GM03348 (cell line): Measurements from ENCODE around the gene OR2T1.
"Not testable (repeated sequence)": the region's sequence is repeated elsewhere in the genome, so short reads cannot be mapped to it uniquely, and the experiment has no call there.

Source experiments
- DNase-seq: peaks from one replicate; pipeline ENCODE4 v3.0.0; 2012; ENCODE audit warnings: low spot score

The OR2T1 gene, protein sequence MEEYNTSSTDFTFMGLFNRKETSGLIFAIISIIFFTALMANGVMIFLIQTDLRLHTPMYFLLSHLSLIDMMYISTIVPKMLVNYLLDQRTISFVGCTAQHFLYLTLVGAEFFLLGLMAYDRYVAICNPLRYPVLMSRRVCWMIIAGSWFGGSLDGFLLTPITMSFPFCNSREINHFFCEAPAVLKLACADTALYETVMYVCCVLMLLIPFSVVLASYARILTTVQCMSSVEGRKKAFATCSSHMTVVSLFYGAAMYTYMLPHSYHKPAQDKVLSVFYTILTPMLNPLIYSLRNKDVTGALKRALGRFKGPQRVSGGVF

DNA sequence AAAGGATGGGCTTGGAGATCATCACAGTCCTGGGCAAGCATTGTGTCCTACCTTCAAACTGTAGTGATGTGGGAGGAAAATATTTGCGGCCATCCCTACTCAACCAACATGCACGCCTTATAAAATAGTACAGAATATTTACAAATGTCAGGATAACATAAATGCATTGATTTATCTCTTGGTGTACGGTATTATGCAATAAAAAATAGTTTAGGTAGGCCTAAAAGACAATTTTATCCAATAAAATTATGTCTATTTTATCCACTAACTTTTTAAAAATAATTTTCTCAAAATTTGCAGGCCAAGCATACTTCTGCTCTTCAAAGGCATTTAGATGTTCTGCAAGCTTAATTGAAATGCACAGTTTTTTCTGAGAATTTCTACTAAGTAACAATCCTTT, at the start of gene OR2T1:
TSS of gene OR2T1 (plus strand) at position 301 of the 400 bp plus-strand sequence. CDS start 3,100 bp downstream, outside the sequence.
- DNase-seq = no peak

DNA sequence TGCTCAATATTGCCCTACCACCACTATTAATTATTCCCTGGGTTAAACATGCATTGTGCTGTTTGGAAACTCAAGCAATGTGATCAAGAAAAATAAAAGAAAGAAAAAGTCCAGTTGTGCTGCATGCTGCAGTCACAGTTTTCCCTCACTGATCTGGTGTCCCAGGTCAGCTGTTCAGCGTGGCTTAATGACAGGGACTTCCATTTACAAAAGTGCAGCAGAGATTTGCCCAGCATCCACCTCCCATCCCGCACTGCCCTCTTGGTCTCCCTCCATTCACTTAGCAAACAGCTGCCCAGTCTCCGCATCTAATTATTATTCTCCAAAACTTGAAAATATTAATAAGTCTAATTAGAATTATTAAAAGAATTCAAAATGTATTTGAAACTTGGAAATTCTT, 43.4 kb upstream of the OR2T1 start:
- no peak for DNase-seq

DNA sequence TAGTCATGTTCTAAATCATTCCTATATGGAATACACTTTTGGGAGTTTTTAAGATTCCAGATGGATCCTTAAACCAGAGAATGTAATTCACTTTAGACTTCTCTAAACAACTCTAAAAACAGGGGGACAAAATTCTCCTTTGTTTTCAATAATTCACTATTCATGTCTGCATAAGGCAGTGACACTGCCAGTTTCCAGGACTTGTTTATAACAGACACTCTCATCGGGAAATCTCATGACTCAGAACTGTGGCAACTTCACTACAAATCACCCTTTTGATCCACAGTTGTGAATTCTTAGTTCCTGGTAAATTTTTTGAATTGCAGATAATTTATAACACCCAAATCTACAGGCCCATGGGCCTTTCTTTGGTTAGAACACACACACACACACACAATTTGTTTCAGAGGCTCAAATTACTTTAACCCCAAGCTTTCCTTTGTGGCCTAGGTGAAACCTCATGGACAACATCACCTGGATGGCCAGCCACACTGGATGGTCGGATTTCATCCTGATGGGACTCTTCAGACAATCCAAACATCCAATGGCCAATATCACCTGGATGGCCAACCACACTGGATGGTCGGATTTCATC, 41.6 kb upstream of the OR2T1 start, which contains the start of gene OR2T4:
TSS of gene OR2T4 (plus strand) at position 545 of the 595 bp plus-strand sequence. CDS start at position 545, 0 bp downstream.
- DNase-seq = no peak

DNA sequence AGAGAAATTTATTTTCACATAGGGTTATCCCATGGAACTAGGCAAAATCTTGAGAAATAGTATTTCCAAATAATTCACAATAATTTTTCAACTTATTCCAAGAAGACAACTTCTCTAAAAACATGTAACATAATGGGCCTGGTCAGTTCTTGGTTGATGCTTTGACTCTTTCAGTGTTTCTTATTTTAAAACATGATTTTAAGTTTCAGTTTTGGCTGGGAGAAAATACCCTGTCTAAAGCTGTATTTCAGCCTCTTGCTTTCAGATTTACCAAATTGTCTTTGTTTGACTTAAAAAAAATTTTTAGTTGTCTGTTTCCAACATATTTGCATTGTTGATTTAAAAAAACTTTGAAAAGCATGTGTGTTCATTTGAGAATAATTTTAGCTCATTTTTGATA, 36.2 kb upstream of the OR2T1 start:
- no peak for DNase-seq

DNA sequence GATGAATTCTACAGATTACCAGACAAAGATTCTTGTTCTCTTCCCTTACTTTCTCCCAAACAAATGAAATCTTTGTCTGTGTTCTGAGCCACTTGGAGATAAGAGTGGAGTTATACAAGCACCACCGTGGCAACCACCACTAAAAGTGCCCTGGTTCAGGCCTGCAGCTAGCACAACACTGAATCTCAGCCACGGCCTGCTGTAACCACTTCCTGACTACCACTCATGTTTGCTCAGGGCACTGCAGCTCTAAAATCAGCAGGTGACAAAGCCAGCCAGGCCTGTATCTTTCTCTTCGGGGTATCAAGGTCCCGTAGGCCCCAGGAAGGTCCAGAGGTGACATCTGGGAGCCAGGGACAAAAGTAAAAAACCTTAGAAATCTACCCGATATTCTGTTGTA, 30.5 kb upstream of the OR2T1 start:
- DNase-seq = no peak

DNA sequence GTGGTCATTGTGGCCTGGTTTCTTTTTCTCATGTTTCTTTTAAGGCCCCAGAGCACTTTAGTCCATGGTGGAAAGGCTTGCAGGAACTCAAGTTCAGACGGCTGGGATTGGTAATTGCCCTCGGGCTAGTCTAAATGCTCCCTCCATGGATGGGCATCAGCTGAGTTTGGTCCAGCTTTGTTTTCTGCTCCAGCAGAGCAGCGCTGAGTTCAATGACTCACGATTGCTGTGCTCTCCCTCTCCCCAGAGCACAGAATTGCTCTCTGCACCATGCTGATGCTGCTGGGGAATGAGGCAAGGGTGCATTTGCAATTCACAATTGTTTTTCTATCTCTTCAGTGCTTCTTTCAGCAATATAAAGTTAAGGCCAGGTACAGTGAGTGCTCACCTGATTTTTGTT, 29.1 kb upstream of the OR2T1 start:
- no peak for DNase-seq

DNA sequence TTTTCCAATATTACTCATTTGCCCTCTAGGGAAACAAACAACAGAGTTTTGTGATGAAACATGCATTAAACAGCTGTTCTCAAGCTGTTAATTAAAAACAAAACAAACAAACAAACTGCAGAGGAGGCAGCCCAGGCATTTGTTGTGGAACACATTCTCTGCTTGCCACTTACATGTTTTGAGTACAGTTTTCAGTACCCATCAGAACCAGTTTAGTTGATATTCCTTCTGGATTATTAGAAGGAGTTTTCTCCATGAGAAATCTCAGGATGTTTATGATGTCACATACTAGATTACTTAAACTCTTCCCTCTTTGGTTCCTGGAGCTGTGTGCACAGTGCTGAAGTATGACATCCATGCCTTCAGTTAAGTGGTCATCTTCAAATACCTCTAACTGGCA, 27.4 kb upstream of the OR2T1 start, which contains the start of gene OR2T6:
TSS of gene OR2T6 (plus strand) at position 301 of the 400 bp plus-strand sequence. CDS start 11,863 bp downstream, outside the sequence.
- no peak for DNase-seq

DNA sequence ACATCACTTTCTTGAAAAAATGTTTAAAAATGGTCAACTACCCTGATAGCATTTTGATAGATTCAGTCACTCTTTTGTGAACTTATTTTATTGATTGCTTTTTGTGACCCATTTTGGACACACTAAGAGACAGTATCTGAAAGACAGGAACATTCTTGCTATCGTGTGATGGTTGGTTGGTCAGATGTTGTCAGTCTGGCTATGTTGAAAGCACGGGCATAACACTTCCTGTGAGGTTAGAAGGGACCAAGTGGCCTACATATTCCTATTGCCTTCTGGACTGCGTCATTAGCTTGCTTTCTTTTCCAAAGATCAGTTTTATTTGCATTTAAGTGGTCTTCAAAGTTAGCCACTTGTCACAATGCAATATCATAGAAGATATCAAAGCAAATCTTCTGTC, 25.9 kb upstream of the OR2T1 start:
- DNase-seq = no peak

DNA sequence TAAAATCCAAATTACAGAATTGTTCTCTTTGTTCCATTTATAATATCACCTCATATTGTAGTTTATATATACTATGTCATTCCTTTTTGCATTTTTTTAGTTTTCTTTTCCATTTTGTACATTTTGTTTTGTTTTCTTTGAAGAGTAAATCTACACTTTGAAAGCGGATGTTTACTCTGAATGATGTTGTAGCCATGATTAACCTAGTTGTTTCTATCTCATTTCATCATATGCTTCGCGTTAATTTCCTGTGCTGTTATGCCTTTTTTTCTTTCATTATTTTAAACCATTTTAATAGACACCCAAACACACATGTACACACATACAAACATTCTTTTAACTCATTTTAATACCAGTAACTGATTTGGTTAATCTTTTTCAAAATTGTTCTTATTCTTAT, 22.0 kb upstream of the OR2T1 start:
- DNase-seq = no peak

DNA sequence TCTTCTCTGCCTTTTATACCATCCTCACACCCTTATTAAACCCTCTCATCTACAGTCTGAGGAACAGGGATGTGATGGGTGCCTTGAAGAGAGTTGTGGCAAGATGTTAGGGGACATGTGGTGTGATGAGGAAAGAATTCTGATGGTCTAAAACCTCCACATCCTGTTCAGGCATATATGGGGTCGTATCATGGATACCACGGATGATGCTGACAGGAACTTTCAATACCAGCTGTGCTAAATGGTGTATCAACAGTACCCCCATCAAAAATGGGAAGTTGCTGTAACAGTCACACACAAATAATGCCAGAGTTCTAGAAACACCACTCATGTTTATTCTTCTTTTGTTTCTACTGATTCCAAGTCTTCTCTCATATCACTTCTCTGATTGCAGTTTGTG, 14.4 kb upstream of the OR2T1 start:
- no peak for DNase-seq

DNA sequence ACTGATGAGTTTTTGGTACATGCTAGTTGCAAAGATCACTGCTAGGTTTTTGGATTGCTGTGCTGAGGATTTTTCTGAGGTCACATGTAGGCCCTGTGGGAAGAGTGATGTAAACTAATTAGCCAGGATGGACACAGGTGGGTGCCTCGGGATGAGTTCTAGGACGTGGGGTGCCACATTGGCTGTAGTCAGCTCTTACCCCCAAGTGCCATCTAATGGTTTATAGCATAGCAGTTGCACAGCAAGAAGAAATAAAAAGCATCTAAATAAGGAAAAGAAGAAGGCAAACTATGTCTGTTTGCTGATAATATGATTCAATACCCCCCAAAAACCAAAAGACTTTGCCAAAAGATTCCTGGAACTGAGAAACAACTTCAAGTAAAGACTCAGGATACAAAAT, 9.8 kb upstream of the OR2T1 start:
- no peak for DNase-seq

DNA sequence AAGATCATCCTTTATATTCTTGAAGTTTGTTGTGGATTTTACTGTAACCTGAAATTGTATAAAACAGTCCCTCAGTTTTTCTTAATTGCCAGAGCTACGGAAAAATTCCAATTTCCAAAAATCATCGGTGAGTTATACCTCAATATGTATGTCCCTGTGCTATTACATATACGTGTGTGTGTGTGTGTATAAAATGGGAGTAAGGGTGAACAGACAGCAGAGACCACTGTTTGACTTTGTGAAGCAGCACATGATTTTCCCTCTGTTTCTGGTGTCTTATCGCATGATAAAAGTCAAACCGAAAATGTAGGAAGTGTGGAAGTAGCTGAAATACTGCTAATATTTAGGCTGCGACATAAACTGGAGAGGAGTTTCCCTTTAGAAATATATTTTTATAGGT, 1.2 kb downstream of the OR2T1 start:
- no peak for DNase-seq

DNA sequence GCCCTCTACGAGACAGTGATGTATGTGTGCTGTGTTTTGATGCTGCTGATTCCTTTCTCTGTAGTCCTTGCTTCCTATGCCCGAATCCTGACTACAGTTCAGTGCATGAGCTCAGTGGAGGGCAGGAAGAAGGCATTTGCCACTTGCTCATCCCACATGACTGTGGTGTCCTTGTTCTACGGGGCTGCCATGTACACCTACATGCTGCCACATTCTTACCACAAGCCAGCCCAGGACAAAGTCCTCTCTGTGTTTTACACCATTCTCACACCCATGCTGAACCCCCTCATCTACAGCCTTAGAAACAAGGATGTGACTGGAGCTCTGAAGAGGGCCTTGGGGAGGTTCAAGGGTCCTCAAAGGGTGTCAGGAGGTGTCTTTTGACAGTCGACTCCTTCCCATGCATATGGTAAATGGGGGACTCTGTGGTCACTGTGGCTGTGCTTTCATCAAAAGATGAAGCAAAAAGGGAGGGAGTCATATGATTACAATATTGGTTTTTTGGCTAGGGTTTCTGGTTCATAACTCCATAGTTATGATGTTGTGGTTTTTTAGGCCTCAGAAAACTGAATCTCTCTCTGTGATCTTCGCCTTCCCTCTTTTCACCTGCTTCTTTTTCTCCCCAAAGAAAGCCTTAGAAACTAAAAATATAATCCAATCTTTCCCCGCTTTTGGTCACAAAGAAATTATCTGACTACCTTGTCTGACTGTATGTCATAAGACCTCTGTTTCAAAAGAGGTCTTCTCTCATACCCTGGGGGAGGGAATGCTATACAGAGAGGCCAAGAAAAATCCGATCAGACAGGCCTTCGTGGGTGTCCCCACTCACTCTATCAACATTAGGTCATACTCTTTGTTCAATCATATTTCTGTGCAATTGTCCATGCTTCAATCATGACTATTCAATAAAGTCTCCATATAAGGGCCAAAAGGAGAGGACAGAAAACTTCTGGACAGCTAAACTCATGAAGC, 4.2 kb downstream of the OR2T1 start:
- no peak for DNase-seq

DNA sequence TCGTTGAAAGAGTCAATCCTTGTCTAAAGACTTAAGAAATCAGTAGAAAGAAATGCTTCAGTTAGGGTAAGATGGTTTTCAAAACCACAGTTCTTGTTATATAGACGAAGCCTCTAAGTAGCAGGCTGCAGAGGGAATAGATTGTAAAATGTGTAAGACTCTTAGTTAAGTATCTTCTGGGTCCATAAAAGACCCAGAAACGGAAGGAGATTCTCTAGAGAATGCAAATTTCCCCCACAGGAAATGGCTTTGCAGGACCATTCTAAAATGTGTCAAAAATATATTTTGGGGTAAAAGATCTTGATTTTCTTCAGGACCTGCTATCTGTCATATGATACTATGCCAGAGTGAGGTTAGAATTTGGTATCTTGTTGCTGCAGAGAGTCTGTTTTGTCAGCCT, 13.4 kb downstream of the OR2T1 start:
- DNase-seq = no peak

DNA sequence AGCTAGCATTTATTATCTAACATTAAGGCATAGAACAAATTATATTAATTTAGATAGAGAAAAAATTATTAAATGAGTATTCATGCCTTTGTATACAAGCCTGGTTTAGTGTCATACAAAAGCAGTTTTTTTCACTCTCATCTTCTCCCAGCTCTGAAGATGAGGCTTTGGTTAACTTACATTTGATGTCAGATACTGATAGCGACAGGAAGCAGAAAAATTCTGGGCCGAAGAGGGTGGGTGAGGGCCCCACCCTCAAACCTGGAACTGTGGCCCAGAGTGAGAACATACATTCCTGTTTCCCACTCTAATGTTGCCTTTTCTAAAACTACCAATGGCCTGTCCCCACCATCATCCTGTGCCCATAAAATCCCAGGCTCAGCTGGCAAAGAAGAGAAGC, 15.0 kb downstream of the OR2T1 start:
- DNase-seq = no peak

DNA sequence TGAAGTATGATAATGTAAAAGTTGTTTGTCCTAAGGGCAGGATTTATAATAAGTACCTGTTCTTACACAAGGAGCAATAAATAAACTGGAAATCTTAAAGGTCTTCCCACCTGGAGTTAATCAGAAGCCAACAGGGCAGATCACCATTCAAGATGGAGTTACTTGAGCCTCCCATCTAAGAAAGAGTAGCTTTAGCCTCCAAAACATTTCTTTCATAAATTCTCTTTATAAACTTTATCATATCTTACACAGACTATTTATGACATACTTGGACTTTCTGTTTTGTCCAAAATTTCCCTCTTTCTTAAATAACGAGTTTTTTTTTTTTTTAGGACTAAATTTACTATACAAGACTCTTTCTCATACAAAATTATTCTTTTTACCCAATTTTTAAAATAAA, 18.5 kb downstream of the OR2T1 start:
- no peak for DNase-seq

DNA sequence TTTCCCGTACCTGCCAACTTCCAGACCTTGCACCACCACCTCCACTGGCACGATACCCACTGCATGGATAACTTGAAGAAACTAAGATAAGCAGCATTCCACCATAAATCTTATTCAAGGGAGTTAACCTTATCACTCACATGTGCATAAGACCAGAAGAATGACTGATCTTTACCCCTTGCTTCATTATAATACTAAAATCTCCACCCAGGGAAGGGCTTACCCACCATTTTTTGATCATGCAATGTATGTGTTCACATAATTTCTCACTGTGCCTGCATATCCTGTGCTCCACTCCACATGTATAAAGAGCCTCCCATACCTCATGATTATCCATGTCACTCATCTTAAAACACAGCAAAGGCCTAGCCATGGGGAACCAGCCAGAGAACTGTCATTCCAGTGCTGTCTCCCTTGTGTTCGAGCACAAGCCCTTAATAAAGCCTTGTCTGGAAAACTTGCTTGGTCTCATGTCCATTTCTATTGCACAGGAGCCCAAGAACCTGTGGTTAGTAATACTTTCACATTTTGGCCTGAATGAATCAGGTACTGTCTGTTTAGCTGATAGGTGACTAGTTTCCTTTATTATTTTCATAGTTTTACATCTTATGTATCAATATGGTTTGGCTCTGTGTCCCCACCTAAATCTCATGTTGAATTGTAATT, 24.8 kb downstream of the OR2T1 start:
- DNase-seq = not testable (repeated sequence)

DNA sequence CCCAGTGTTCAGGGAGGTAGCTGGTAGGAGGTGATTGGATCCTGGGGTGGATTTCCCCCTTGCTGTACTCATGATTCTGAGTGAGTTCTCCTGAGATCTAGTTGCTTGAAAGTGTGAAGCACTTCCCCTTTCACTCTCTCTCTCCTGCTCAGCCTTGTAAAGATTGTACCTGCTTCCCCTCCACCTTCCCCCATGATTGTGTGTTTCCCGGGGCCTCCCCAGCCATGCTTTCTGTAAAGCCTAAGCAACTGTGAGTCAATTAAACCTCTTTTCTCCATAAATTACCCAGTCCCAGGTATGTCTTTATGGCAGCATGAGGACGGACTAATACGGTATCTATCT, 25.3 kb downstream of the OR2T1 start:
- DNase-seq = not testable (repeated sequence)

DNA sequence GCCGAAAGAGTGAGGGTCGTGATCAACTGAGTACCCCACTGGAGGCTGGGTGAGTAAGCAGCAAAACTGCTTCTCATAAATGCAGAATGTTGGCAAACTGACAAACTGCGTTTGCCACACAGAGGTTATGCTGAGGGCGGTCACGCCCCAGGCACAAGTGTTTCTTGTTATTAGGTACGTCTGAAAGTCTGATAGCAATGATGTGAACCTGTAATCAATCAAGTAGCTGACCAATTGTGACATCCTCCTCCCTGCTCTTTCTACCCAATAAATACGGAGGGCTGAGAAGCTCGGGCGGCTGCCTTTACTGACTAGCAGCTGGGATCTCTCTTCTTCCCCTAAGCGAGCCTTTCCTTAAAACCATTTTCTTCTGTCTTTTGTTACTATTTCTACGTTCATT, 28.8 kb downstream of the OR2T1 start:
- DNase-seq = not testable (repeated sequence)

DNA sequence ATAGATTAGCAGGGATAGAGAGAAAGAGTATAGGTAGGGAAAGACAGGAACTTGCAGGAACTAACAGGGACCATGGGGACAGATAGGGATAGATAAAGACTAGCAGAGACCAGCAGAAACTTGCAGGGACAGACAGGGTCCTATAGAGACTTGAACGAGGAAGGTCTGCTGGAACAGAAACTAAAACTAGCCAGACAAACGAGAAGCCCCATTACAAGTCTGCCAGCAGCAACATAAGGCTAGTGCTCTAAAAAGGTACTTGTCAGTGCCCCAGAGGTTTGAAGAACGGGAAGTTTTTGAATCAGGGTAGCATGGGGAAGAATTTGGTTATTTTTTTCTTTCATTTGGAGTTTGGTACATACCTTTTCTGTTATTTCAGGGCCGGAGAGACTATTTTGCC, 29.4 kb downstream of the OR2T1 start:
- DNase-seq = not testable (repeated sequence)

DNA sequence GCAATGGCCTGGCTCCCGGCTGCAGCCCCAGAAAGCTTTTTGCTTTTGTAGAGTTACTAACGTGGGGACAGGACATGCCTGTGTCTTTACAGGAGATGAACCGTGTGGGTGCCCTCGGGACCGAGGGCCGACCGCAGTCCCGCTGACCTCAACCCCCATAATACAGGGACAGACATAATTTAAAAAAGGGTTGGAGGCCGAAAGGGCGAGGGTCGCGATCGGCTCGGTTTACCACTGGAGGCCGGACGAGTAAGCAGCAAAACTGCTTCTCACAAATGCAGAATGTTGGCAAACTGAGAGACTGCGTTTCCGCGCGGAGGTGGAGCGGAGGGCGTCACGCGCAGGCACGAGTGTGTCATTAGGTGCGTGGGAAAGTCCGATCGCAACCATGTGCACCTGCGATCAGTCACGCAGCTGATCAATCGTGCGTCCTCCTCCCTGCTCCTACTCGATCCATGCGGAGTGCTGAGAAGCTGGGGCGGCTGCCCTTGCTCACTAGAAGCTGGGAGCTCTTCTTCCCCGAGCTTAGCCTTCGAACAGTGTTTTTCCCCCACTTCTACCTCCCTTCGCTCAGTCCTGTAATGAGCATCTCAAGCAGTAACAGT, 31.1 kb downstream of the OR2T1 start:
- DNase-seq = not testable (repeated sequence)

DNA sequence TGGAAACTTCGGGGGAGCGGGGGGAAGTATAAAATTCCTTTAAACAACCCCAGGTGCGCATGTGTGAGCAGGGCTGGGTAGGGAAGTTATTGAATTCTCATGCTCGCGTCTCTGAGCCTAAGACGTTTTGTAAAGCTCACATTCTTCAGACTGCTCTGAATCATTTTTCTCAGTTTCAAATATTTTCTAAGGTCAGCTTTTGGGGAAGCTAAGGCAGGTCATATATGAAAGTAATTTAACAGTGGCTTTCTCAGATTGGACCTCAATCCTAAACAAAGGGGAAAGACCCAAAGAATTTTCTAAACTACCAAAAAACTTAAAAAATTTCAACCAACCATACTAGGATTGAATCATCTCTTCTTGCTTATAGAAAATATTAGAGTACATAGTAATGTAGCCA, 32.1 kb downstream of the OR2T1 start:
- DNase-seq = not testable (repeated sequence)
